ENCODE data around the gene ARF1.

ARF1 gene

GRCh38 chr1:228082214-228082917 is at the start of gene ARF1:
TSS of gene ARF1 (plus strand) at chr1:228082708. CDS start at chr1:228097115, 14,407 bp downstream.
- ChIA-PET CTCF (interaction anchor here (0.6 to 0.7 kb wide), 2 partner anchors 83 to 341 kb away, joined by 3 to 4 read pairs; no protein-coding TSS in a partner anchor), POLR2A (ENCODE audit: low non-redundant PET) (interaction anchor here (0.5 to 0.6 kb wide), 2 partner anchors 32 to 45 kb away, joined by 3 read pairs; no protein-coding TSS in a partner anchor)
- peak; percentile 95 for DNase-seq (ENCODE audit: low spot score)
- TF ChIP-seq CTCF (conservative IDR thresholded peaks at IDR 0.05; ENCODE audit: low read depth), result no peak
- peak within 1 kb of the TSS; percentile 85 for H3K27ac ChIP-seq

- CTCF ChIA-PET, result no interaction called here
- DNase-seq (ENCODE audit: low spot score), result no peak
- POLR2A ChIA-PET (ENCODE audit: low non-redundant PET), result no interaction called here
- no peak for TF ChIP-seq CTCF (conservative IDR thresholded peaks at IDR 0.05; ENCODE audit: low read depth)
- H3K27ac ChIP-seq, result no peak overlapping the region
Measured at GRCh38 chr1:228033376-228033775, 49.1 kb upstream of the ARF1 start.

GRCh38 chr1:228034954-228035837 is 47.3 kb upstream of the ARF1 start:
- ChIA-PET CTCF (no interaction called here), POLR2A (ENCODE audit: low non-redundant PET) (no interaction called here)
- no peak for DNase-seq (ENCODE audit: low spot score)
- no peak for TF ChIP-seq CTCF (conservative IDR thresholded peaks at IDR 0.05; ENCODE audit: low read depth)
- no peak overlapping the region for H3K27ac ChIP-seq

- ChIA-PET POLR2A (ENCODE audit: low non-redundant PET) (no interaction called here), CTCF (no interaction called here)
- no peak for DNase-seq (ENCODE audit: low spot score)
- TF ChIP-seq CTCF (conservative IDR thresholded peaks at IDR 0.05; ENCODE audit: low read depth), result no peak
- H3K27ac ChIP-seq, result no peak overlapping the region
Measured at GRCh38 chr1:228035844-228036243, 46.7 kb upstream of the ARF1 start.

GRCh38 chr1:228036701-228037231 is 45.7 kb upstream of the ARF1 start:
- no peak for TF ChIP-seq CTCF (conservative IDR thresholded peaks at IDR 0.05; ENCODE audit: low read depth)
- DNase-seq (ENCODE audit: low spot score), result no peak
- CTCF ChIA-PET, result no interaction called here
- POLR2A ChIA-PET (ENCODE audit: low non-redundant PET), result no interaction called here
- H3K27ac ChIP-seq, result no peak overlapping the region
